Thymus (tissue), 14 donors: ENCODE results near the gene HHIP. TPM values are rescaled to one million over a fixed set of nuclear protein-coding genes. Genes with fewer than 3 reads are reported as not detected.

Experiments used
- DNase-seq, 9 donors: peaks; one replicate each; pipeline ENCODE4 v3.0.0-alpha.2; 2013; ENCODE audit warnings: low spot score in 9 of 9, low read depth in 6 of 9, missing footprints in 1 of 9
- H3K27ac ChIP-seq, 2 donors: one replicate each; pipeline ENCODE4 v1.5.1; 2013; ENCODE audit warnings: control low read depth in 1 of 2, low read depth in 1 of 2, low read length in 1 of 2, mild to moderate bottlenecking in 1 of 2, moderate library complexity in 1 of 2
- H3K27me3 ChIP-seq, 2 donors: one replicate each; pipeline ENCODE4 v1.5.1; 2013; ENCODE audit warnings: low read length in 1 of 2; ENCODE audit not compliant: control insufficient read depth in 2 of 2, insufficient read depth in 1 of 2
- H3K36me3 ChIP-seq, 2 donors: one replicate each; pipeline ENCODE4 v1.5.1; 2013; ENCODE audit warnings: low read length in 1 of 2, mild to moderate bottlenecking in 1 of 2, moderate library complexity in 1 of 2; ENCODE audit not compliant: control insufficient read depth in 2 of 2, insufficient read depth in 2 of 2
- H3K4me1 ChIP-seq, 2 donors: one replicate each; pipeline ENCODE4 v1.5.1; 2013; ENCODE audit warnings: low read length in 2 of 2; ENCODE audit not compliant: control insufficient read depth in 2 of 2, insufficient read depth in 2 of 2
- H3K4me3 ChIP-seq, 2 donors: one replicate each; pipeline ENCODE4 v1.5.1; 2013; ENCODE audit warnings: low read length in 2 of 2, control low read depth in 1 of 2, mild to moderate bottlenecking in 1 of 2
- H3K9me3 ChIP-seq, 2 donors: one replicate each; pipeline ENCODE4 v1.5.1; 2013; ENCODE audit warnings: low read length in 1 of 2, mild to moderate bottlenecking in 1 of 2; ENCODE audit not compliant: control insufficient read depth in 2 of 2, insufficient read depth in 1 of 2
- WGBS: extraction: QIAGEN DNeasy Blood & Tissue Kit; methylation state at CpG from one replicate; pipeline ENCODE4 v1.1.7; 2013; 5-methylcytosine and 5-hydroxymethylcytosine counted together
- long read RNA-seq, 10 donors: transcript quantifications; one replicate each; lab custom pipeline, GENCODE V29; 2026
- polyA plus RNA-seq: library from polyadenylated mRNA; stranded (reverse); fragments of 200-250 nt; gene quantifications from one replicate; pipeline ENCODE4 v1.2.3, GENCODE V29; 2013
- total RNA-seq: library from RNA; stranded (reverse); fragments of 120-200 nt; gene quantifications from one replicate; pipeline ENCODE4 v1.2.4, GENCODE V29; 2013
- donor health status: healthy.

The HHIP gene
- total RNA-seq = 6.9 TPM
- polyA plus RNA-seq = 2.9 TPM
- long read RNA-seq, donor 1 = 0 reads
- long read RNA-seq, donor 2 = 0 reads
- long read RNA-seq, donor 3, partial matches to known transcripts = 0 of 1 reads
- long read RNA-seq, donor 3, other reads (novel, unspliced or antisense) = 0 of 1 reads
- long read RNA-seq, donor 4 = 0 reads
- long read RNA-seq, donor 5, partial matches to known transcripts = 0 of 4 reads
- long read RNA-seq, donor 5, other reads (novel, unspliced or antisense) = 0 of 4 reads
- long read RNA-seq, donor 6, full-length matches to known transcripts = 1 of 1 reads
- long read RNA-seq, donor 6, partial matches to known transcripts = 0 of 1 reads
- long read RNA-seq, donor 6, other reads (novel, unspliced or antisense) = 0 of 1 reads
- long read RNA-seq, donor 7, full-length matches to known transcripts = 3 of 3 reads
- long read RNA-seq, donor 7, partial matches to known transcripts = 0 of 3 reads
- long read RNA-seq, donor 7, other reads (novel, unspliced or antisense) = 0 of 3 reads
- long read RNA-seq, donor 8 = 0 reads
- long read RNA-seq, donor 9, partial matches to known transcripts = 0 of 3 reads
- long read RNA-seq, donor 9, other reads (novel, unspliced or antisense) = 0 of 3 reads
- long read RNA-seq, donor 10, partial matches to known transcripts = 0 of 1 reads
- long read RNA-seq, donor 10, other reads (novel, unspliced or antisense) = 0 of 1 reads

DNA sequence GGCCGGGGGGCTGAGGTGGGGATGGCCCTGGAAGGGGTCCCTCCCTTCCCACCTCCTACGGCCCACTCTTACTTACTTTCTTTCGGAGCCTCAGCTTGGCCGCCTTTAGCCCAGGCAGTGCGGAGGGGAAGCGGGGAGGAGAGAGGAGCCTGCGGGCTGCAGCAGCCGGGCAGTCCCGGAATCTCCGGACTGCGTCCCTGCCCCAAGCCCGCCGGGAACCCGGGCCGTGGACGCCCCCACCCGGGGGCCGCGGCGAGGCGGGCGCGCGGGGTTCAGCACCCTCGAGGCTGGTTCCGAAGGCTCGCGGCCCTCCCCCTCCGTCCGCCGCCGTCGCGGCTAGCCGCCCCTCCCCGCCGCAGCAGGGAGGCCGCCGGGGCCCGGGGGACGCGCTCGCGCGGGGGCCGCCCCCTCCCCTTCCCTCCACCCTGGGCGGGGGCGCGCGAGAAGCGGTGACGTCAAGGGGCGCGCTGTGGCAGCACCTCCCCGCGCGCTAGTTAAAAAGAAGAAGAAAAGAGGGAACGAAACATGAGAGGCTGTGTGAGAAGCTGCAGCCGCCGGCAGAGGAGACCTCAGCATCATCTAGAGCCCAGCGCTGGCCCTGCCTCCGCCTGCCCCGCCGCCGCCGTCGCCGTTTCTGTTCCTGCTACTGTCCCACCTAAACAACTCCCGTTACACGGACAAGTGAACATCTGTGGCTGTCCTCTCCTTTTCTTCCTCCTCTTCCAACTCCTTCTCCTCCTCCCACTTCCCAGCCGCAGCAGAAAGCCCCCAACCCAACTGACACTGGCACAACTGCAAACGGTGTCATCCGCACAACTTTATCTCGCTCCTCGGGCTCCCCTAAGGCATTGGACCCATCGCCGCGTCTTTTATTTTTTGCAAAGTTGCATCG lies at the start of gene HHIP:
Gene HHIP, plus strand, starts transcription at position 526 of the 892 bp plus-strand sequence. CDS start 520 bp downstream, outside the sequence.
- DNase-seq = peak in 6 of 9 donors; percentile 65 to 92 (median 81)
- under 1% methylated on average over 79 of the region's 79 CpGs for WGBS
- H3K36me3 ChIP-seq = peaks cover 0 to 3% of the 10 kb centered on the region in 2 donors
- no peaks in the 10 kb centered on the region for H3K9me3 ChIP-seq
- H3K4me3 ChIP-seq = peak within 1 kb of the TSS; percentile 60 to 81
- H3K27ac ChIP-seq = peak within 1 kb of the TSS; percentile 69 to 87
- peaks cover 19 to 35% of the 10 kb centered on the region in 2 donors for H3K4me1 ChIP-seq
- peaks cover 0 to 11% of the 10 kb centered on the region in 2 donors for H3K27me3 ChIP-seq

DNA sequence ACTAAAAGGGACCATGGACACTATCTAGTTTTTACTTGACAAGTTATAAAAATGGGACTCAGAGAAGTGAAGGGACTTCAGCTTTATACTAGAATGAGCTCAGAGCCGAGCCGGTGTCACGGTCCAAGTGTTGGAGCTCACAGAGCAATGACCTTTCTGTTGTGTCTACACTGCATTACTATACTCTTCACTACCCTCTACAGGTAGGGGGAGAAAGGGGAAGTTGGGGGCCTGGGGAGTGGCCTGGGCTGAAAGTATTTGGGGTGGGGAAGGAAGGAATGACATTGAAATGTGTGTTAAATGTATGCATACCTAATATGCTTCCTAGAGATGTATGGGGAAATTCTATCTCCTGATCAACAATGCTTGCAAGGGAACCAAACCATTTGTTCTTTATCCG lies 48.8 kb upstream of the HHIP start:
- 96% methylated on average over 4 of the region's 4 CpGs for WGBS
- no peaks in the 10 kb centered on the region for H3K4me1 ChIP-seq
- no peaks in the 10 kb centered on the region for H3K36me3 ChIP-seq
- no peaks in the 10 kb centered on the region for H3K9me3 ChIP-seq
- H3K27ac ChIP-seq = no peak overlapping the region
- H3K27me3 ChIP-seq = no peaks in the 10 kb centered on the region
- H3K4me3 ChIP-seq = no peak overlapping the region
- DNase-seq = no peak

GRCh38 chr4:144599621-144600020 lies 46.3 kb upstream of the HHIP start:
- Histone ChIP-seq H3K4me1 (no peaks in the 10 kb centered on the region), H3K27me3 (no peaks in the 10 kb centered on the region), H3K9me3 (no peaks in the 10 kb centered on the region)

DNA sequence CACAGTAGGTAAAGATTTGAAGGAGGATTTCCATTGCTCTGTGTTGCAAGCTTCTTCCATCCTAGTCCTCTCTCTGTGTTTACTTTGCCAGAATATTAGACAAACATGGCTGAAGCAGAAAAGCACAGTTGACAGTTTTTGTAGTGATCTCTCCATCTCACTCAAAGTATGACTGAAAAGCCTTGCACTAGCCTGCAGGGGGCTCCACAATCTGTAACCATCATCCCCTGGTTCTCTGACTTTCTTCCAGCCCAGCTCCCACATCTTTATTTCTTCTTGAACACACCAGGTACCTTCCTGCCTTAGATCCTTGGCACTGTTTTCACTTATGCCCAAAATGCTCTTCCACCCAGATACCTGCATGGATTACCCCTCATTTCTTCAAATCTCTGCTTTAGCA lies 34.1 kb upstream of the HHIP start:
- no peaks in the 10 kb centered on the region for H3K9me3 ChIP-seq
- peak in 5 of 9 donors; percentile 9 to 57 (median 31) for DNase-seq
- no peaks in the 10 kb centered on the region for H3K36me3 ChIP-seq
- H3K4me1 ChIP-seq = no peaks in the 10 kb centered on the region
- no peak overlapping the region for H3K27ac ChIP-seq
- H3K27me3 ChIP-seq = no peaks in the 10 kb centered on the region
- no peak overlapping the region for H3K4me3 ChIP-seq

More at GRCh38 chr4:144599621-144600020, 46.3 kb upstream of the HHIP start:
- H3K4me3 ChIP-seq = no peak overlapping the region
- H3K27ac ChIP-seq = no peak overlapping the region
- WGBS = 78% methylated on average over 1 of the region's 1 CpG
- DNase-seq = no peak
- no peaks in the 10 kb centered on the region for H3K36me3 ChIP-seq

DNA sequence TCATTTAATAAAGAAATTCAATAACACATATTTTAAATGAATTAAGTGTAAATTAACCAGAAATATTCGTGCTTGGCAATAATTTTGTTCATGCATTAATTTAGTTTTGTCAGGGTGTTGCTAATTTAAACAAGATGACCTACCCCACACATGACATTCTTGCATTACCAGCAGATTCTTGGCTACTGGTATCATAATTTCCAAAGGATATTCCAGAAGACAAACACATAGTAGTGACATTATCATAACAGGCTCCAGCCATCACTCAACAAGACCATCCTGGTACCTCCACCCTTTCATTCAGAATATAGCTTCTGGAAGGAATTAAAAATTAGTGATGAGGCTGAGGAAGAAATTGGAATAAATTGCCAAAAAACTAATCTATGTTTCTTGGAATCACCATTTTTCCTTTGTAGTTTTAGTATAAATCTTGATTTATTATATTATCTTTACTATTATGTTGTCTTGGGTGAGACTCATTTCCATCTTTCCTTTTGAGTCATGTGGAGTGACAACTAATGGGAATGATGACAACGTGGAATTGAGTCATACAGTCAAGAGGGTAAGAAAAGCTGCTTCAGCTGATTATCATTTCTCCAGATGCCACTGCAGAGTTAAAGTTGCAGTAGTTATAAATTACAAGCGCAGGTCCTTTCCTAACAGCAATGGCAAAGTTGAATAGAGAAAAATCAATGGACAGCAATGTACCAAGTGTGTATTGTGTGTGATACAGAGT lies 30.9 kb upstream of the HHIP start:
- Histone ChIP-seq H3K4me3 (no peak overlapping the region), H3K27ac (no peak overlapping the region), H3K36me3 (no peaks in the 10 kb centered on the region), H3K9me3 (no peaks in the 10 kb centered on the region), H3K27me3 (no peaks in the 10 kb centered on the region), H3K4me1 (no peaks in the 10 kb centered on the region)
- WGBS = 88% methylated on average over 3 of the region's 3 CpGs
- no peak for DNase-seq

DNA sequence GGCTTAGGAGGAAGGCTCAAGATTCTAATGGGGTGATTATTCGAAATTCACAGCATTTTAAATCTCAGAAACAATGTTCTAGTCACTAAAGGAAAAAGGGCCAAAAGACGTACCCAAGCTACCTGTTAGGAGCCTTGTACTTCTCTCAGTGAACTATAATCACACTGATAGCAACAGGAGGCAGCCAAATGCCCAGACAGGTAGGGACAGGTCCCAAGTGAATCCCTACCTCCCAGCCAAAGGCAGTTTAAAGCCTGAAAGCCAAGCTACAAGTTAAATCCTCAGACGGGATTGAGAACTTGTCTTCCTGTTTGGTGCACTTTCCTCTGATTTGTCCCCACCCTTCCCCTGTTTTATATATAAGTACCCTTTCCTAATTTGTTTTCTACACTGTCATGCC lies 24.3 kb upstream of the HHIP start:
- H3K27ac ChIP-seq = no peak overlapping the region
- no peaks in the 10 kb centered on the region for H3K27me3 ChIP-seq
- H3K36me3 ChIP-seq = no peaks in the 10 kb centered on the region
- no peak overlapping the region for H3K4me3 ChIP-seq
- 60% methylated on average over 3 of the region's 3 CpGs for WGBS
- no peaks in the 10 kb centered on the region for H3K9me3 ChIP-seq
- no peak for DNase-seq
- H3K4me1 ChIP-seq = no peaks in the 10 kb centered on the region

- H3K4me1 ChIP-seq = no peaks in the 10 kb centered on the region
- H3K4me3 ChIP-seq = no peak overlapping the region
- no peaks in the 10 kb centered on the region for H3K27me3 ChIP-seq
- H3K9me3 ChIP-seq = no peaks in the 10 kb centered on the region
- H3K27ac ChIP-seq = no peak overlapping the region
- H3K36me3 ChIP-seq = no peaks in the 10 kb centered on the region
- DNase-seq = no peak
- WGBS = 86% methylated on average over 2 of the region's 2 CpGs
These were observed 18.3 kb upstream of the HHIP start for GRCh38 chr4:144627663-144628076.

GRCh38 chr4:144633215-144633614 lies 12.7 kb upstream of the HHIP start:
- Histone ChIP-seq H3K4me1 (no peaks in the 10 kb centered on the region), H3K36me3 (no peaks in the 10 kb centered on the region), H3K27ac (no peak overlapping the region), H3K4me3 (no peak overlapping the region), H3K27me3 (no peaks in the 10 kb centered on the region), H3K9me3 (no peaks in the 10 kb centered on the region)
- DNase-seq = no peak
- 82% methylated on average over 6 of the region's 6 CpGs for WGBS
